HCT116 (cell line): Measurements from ENCODE around the gene ERGIC1. TPM values are rescaled to one million over a fixed set of nuclear protein-coding genes. Genes with fewer than 3 reads are reported as not detected.

Experiments used
- ATAC-seq: fragments of 200-7000 bp; cut with Tn5 transposase; 2 replicates; pipeline ENCODE4 v1.9.1; 2020; ENCODE audit warnings: mild to moderate bottlenecking, moderate library complexity
- BruUV-seq: library from RNA; stranded (reverse); fragments of 400-500 nt; replicated peaks from 2 replicates; lab custom pipeline; 2021; lab: Mats Ljungman, UMichigan
- CTCF ChIA-PET: fragments of 300-600 bp; sonication (Branson Sonifier 250); formaldehyde crosslinking; loops from one replicate; lab custom pipeline; 2021; ENCODE audit warnings: antibody characterized with exemption; lab: Charles Lee
- POLR2A ChIA-PET: fragments of 300-600, 350-600 bp; sonication (Branson Sonifier 250); formaldehyde crosslinking; loops from one replicate; lab custom pipeline; 2021; ENCODE audit warnings: antibody characterized with exemption; lab: Charles Lee
- RAD21 ChIA-PET, 2 experiments: fragments of 300-600 bp; sonication (Branson Sonifier 250); formaldehyde crosslinking; loops; one replicate each; lab custom pipeline; 2023; ENCODE audit warnings: low total read pairs in 2 of 2; ENCODE audit not compliant: uncharacterized antibody in 2 of 2, unreplicated experiment in 2 of 2, low non-redundant PET in 1 of 2; lab: Charles Lee
- DNase-seq: peaks from one replicate; pipeline ENCODE4 v3.0.0-alpha.2; 2010; ENCODE audit warnings: low read depth, low spot score
- H2AFZ ChIP-seq: fragments of 200-600 bp; shearing (Covaris generic), sonication (generic); 2 replicates; pipeline ENCODE4 v1.6.1; 2017; ENCODE audit warnings: low read depth, mixed run types, mixed read lengths, antibody characterized with exemption, low read length; ENCODE audit not compliant: poor library complexity, severe bottlenecking
- H3K27ac ChIP-seq: 2 replicates; pipeline ENCODE4 v1.5.1; 2012; ENCODE audit warnings: low read depth, low read length
- H3K27me3 ChIP-seq: fragments of 200-600 bp; sonication (generic); 2 replicates; pipeline ENCODE4 v1.6.1; 2016; ENCODE audit warnings: mixed run types, low read length, mixed read lengths; ENCODE audit not compliant: insufficient read depth
- H3K36me3 ChIP-seq, 2 experiments: fragments of 200-500 bp in 1 of 2; fragments of 200-600 bp in 1 of 2; sonication (Bioruptor generic) in 1 of 2; sonication (generic) in 1 of 2; 2 replicates each; pipeline versions ENCODE4 v1.5.1 to v1.6.1; 2014 to 2016; ENCODE audit warnings: low read length in 2 of 2, inconsistent platforms in 1 of 2, mixed read lengths in 1 of 2, mixed run types in 1 of 2; ENCODE audit not compliant: insufficient read depth in 2 of 2, control insufficient read depth in 1 of 2
- H3K4me1 ChIP-seq, 2 experiments: fragments of 200-600 bp in 1 of 2; sonication (generic) in 1 of 2; 2 replicates each; pipeline versions ENCODE4 v1.5.1 to v1.6.1; 2012 to 2017; ENCODE audit warnings: low read length in 2 of 2, inconsistent platforms in 1 of 2, mild to moderate bottlenecking in 1 of 2, mixed read lengths in 1 of 2, mixed run types in 1 of 2, moderate library complexity in 1 of 2; ENCODE audit not compliant: insufficient read depth in 2 of 2, control insufficient read depth in 1 of 2
- H3K4me2 ChIP-seq: fragments of 200-600 bp; sonication (generic); 2 replicates; pipeline ENCODE4 v1.6.1; 2017; ENCODE audit warnings: mixed run types, low read length, mixed read lengths
- H3K4me3 ChIP-seq, 2 experiments: fragments of 200-600 bp in 1 of 2; sonication (generic) in 1 of 2; replicated peaks in 1 of 2; 2 replicates each; pipeline ENCODE4 v1.5.1; 2011 to 2016; ENCODE audit warnings: low read length in 2 of 2, control low read depth in 1 of 2, low read depth in 1 of 2, mild to moderate bottlenecking in 1 of 2, mixed read lengths in 1 of 2, mixed run types in 1 of 2
- H3K79me2 ChIP-seq: fragments of 200-600 bp; sonication (generic); 2 replicates; pipeline ENCODE4 v1.6.1; 2017; ENCODE audit warnings: mild to moderate bottlenecking, mixed run types, low read length, moderate library complexity, mixed read lengths; ENCODE audit not compliant: insufficient read depth
- H3K9ac ChIP-seq: fragments of 200-600 bp; sonication (generic); 2 replicates; pipeline ENCODE4 v1.6.1; 2016; ENCODE audit warnings: low read length, mixed read lengths
- H3K9me2 ChIP-seq: fragments of 200-600 bp; sonication (generic), shearing (Covaris generic); 2 replicates; pipeline ENCODE4 v1.6.1; 2017; ENCODE audit warnings: mixed run types, mild to moderate bottlenecking, moderate library complexity; ENCODE audit not compliant: insufficient read depth
- H3K9me3 ChIP-seq, 2 experiments: fragments of 200-500 bp in 1 of 2; fragments of 200-600 bp in 1 of 2; sonication (Bioruptor generic) in 1 of 2; sonication (generic) in 1 of 2; 2 replicates each; pipeline ENCODE4 v1.6.1; 2014 to 2017; ENCODE audit warnings: low read length in 2 of 2, mixed read lengths in 2 of 2, inconsistent platforms in 1 of 2, low read depth in 1 of 2, mild to moderate bottlenecking in 1 of 2, mixed run types in 1 of 2, moderate library complexity in 1 of 2; ENCODE audit not compliant: control insufficient read depth in 1 of 2, insufficient read depth in 1 of 2
- H4K20me1 ChIP-seq: fragments of 200-600 bp; sonication (generic), shearing (Covaris generic); 2 replicates; pipeline ENCODE4 v1.6.1; 2017; ENCODE audit warnings: mixed run types, mild to moderate bottlenecking, moderate library complexity; ENCODE audit not compliant: insufficient read depth
- CBX3 ChIP-seq: IDR thresholded peaks from 2 replicates; pipeline ENCODE4 v1.6.1; 2012; ENCODE audit warnings: low read depth
- CEBPB ChIP-seq: IDR thresholded peaks from 2 replicates; pipeline ENCODE4 v1.6.1; 2012; ENCODE audit warnings: low read depth
- EZH2 ChIP-seq: fragments of 200-600 bp; sonication (generic); IDR thresholded peaks from 2 replicates; pipeline ENCODE4 v1.6.1; 2017; ENCODE audit warnings: antibody characterized with exemption, mixed run types
- EZH2phosphoT487 ChIP-seq: fragments of 200-600 bp; IDR thresholded peaks from 2 replicates; pipeline ENCODE4 v1.6.1; 2018; ENCODE audit warnings: antibody characterized with exemption, borderline replicate concordance
- JUND ChIP-seq: IDR thresholded peaks from 2 replicates; pipeline ENCODE4 v1.6.1; 2012
- POLR2A ChIP-seq: IDR thresholded peaks from 2 replicates; pipeline ENCODE4 v1.7.0; 2011; ENCODE audit warnings: borderline replicate concordance; ENCODE audit not compliant: insufficient read depth, insufficient read length; ENCODE audit errors: extremely low read depth
- POLR2AphosphoS5 ChIP-seq: IDR thresholded peaks from 2 replicates; pipeline ENCODE4 v1.6.1; 2011; ENCODE audit warnings: mild to moderate bottlenecking, low read depth, low read length, moderate library complexity
- RAD21 ChIP-seq: IDR thresholded peaks from 2 replicates; pipeline ENCODE4 v1.6.1; 2012; ENCODE audit warnings: low read depth, mild to moderate bottlenecking
- SIN3A ChIP-seq: IDR thresholded peaks from 2 replicates; pipeline ENCODE4 v1.6.1; 2012; ENCODE audit warnings: low read depth
- SP1 ChIP-seq: IDR thresholded peaks from 2 replicates; pipeline ENCODE4 v1.6.1; 2012; ENCODE audit warnings: low read depth
- SRF ChIP-seq: IDR thresholded peaks from 2 replicates; pipeline ENCODE4 v1.6.1; 2012; ENCODE audit warnings: low read depth
- ZNF274 ChIP-seq: fragments of 200-500 bp; sonication (Bioruptor generic); IDR thresholded peaks from 2 replicates; pipeline ENCODE4 v1.6.1; 2014; ENCODE audit warnings: mild to moderate bottlenecking, low read depth, low read length, inconsistent platforms
- intact Hi-C: fragments of 100-400 bp; cut with micrococcal nuclease; formaldehyde crosslinking; loops from 2 replicates; pipeline ENCODE4 v1.10.0; 2022
- total RNA-seq: library from RNA; stranded (reverse); gene quantifications from one replicate; pipeline ENCODE4 v1.2.1, GENCODE V29; 2021; ENCODE audit not compliant: unreplicated experiment
- TF ChIP-seq, protein P1 (sequence below): IDR thresholded peaks from 2 replicates; pipeline ENCODE4 v1.6.1; 2012
- TF ChIP-seq, protein P2 (sequence below): IDR thresholded peaks from 2 replicates; pipeline ENCODE4 v1.6.1; 2012; ENCODE audit warnings: low read depth
- TF ChIP-seq, protein P3 (sequence below), 3 experiments: fragments of 200-600 bp in 1 of 3; sonication (generic) in 1 of 3; IDR thresholded peaks in 2 of 3; conservative IDR thresholded peaks in 1 of 3; 2 replicates each; pipeline ENCODE4 v1.5.1; 2012 to 2017; ENCODE audit warnings: low read depth in 2 of 3, low read length in 2 of 3, antibody characterized with exemption in 1 of 3, borderline replicate concordance in 1 of 3, control low read depth in 1 of 3, mild to moderate bottlenecking in 1 of 3, mixed read lengths in 1 of 3, mixed run types in 1 of 3, moderate library complexity in 1 of 3; ENCODE audit not compliant: insufficient read depth in 1 of 3
- TF ChIP-seq, protein P4 (sequence below): IDR thresholded peaks from 2 replicates; pipeline ENCODE4 v1.6.1; 2012

The ERGIC1 gene
- total RNA-seq, 1 experiment from 2014 or later = 73.3 TPM

DNA sequence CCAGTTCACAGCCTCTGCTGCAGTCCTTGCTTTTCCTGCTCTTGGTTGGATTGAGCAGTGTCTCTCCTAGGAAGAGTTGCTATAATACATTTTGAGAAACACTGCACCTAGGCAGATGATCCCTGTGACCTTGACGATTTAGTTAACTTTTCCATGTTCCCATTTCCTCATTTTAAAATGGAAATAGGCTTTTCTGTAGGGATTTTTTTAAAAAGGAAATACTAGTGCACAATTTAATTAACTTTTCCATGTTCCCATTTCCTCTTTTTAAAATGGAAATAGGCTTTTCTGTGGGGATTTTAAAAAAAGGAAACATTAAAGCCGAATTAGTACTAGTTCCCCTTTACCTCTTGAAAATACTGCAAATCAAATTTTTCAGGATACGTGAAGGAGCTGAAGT lies 154.2 kb downstream of the ERGIC1 start:
- no peaks in the 10 kb centered on the region for H3K9me3 ChIP-seq
- RAD21 ChIA-PET = no interaction called here
- H4K20me1 ChIP-seq = no peaks in the 10 kb centered on the region
- CTCF ChIA-PET = no interaction called here
- peaks cover 66% of the 10 kb centered on the region for H3K79me2 ChIP-seq
- H3K36me3 ChIP-seq = peaks cover 0 to 12% of the 10 kb centered on the region in 2 experiments; a peak in 3 of 4 replicates
- intact Hi-C loops = no loop called here
- H3K27me3 ChIP-seq = no peaks in the 10 kb centered on the region
- DNase-seq (no peak), ATAC-seq (no peak)
- peaks cover 5 to 10% of the 10 kb centered on the region in 2 experiments; a peak in 2 of 4 replicates for H3K4me1 ChIP-seq
- no peak for TF ChIP-seq SP1
- no peak for TF ChIP-seq ZNF274
- no peak for TF ChIP-seq EZH2phosphoT487
- TF ChIP-seq, protein P1, sequence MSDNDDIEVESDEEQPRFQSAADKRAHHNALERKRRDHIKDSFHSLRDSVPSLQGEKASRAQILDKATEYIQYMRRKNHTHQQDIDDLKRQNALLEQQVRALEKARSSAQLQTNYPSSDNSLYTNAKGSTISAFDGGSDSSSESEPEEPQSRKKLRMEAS = no peak
- TF ChIP-seq CBX3 = no peak
- TF ChIP-seq CEBPB = no peak
- TF ChIP-seq SRF = no peak
- no peak for TF ChIP-seq JUND
- no peak for TF ChIP-seq SIN3A
- TF ChIP-seq POLR2AphosphoS5 = no peak
- no peak for TF ChIP-seq POLR2A
- TF ChIP-seq, protein P2, sequence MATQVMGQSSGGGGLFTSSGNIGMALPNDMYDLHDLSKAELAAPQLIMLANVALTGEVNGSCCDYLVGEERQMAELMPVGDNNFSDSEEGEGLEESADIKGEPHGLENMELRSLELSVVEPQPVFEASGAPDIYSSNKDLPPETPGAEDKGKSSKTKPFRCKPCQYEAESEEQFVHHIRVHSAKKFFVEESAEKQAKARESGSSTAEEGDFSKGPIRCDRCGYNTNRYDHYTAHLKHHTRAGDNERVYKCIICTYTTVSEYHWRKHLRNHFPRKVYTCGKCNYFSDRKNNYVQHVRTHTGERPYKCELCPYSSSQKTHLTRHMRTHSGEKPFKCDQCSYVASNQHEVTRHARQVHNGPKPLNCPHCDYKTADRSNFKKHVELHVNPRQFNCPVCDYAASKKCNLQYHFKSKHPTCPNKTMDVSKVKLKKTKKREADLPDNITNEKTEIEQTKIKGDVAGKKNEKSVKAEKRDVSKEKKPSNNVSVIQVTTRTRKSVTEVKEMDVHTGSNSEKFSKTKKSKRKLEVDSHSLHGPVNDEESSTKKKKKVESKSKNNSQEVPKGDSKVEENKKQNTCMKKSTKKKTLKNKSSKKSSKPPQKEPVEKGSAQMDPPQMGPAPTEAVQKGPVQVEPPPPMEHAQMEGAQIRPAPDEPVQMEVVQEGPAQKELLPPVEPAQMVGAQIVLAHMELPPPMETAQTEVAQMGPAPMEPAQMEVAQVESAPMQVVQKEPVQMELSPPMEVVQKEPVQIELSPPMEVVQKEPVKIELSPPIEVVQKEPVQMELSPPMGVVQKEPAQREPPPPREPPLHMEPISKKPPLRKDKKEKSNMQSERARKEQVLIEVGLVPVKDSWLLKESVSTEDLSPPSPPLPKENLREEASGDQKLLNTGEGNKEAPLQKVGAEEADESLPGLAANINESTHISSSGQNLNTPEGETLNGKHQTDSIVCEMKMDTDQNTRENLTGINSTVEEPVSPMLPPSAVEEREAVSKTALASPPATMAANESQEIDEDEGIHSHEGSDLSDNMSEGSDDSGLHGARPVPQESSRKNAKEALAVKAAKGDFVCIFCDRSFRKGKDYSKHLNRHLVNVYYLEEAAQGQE = no peak
- no peak for TF ChIP-seq EZH2
- TF ChIP-seq, protein P3, sequence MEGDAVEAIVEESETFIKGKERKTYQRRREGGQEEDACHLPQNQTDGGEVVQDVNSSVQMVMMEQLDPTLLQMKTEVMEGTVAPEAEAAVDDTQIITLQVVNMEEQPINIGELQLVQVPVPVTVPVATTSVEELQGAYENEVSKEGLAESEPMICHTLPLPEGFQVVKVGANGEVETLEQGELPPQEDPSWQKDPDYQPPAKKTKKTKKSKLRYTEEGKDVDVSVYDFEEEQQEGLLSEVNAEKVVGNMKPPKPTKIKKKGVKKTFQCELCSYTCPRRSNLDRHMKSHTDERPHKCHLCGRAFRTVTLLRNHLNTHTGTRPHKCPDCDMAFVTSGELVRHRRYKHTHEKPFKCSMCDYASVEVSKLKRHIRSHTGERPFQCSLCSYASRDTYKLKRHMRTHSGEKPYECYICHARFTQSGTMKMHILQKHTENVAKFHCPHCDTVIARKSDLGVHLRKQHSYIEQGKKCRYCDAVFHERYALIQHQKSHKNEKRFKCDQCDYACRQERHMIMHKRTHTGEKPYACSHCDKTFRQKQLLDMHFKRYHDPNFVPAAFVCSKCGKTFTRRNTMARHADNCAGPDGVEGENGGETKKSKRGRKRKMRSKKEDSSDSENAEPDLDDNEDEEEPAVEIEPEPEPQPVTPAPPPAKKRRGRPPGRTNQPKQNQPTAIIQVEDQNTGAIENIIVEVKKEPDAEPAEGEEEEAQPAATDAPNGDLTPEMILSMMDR (IDR thresholded peaks at IDR 0.05 in 2 of 3, conservative IDR thresholded peaks at IDR 0.05 in 1 of 3; ENCODE audit: borderline replicate concordance in 1 of 3, insufficient read depth in 1 of 3, low read depth in 2 of 3, low read length in 2 of 3) = no peak
- TF ChIP-seq, protein P4, sequence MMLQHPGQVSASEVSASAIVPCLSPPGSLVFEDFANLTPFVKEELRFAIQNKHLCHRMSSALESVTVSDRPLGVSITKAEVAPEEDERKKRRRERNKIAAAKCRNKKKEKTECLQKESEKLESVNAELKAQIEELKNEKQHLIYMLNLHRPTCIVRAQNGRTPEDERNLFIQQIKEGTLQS = no peak
- TF ChIP-seq RAD21 = no peak
- POLR2A ChIA-PET = interaction anchor here (0.6 kb wide), 1 partner anchor 231 kb away, joined by 4 read pairs; no protein-coding TSS in a partner anchor
- no peak overlapping the region for H3K9ac ChIP-seq
- no peak overlapping the region for H2AFZ ChIP-seq
- no peaks in the 10 kb centered on the region for H3K9me2 ChIP-seq
- H3K4me3 ChIP-seq = no peak overlapping the region
- H3K4me2 ChIP-seq = no peak overlapping the region
- BruUV-seq = no TSS peak
- no peak overlapping the region for H3K27ac ChIP-seq
